CD4-positive, alpha-beta T cell (primary cell): ENCODE results near the gene COL9A1. TPM values are rescaled to one million over a fixed set of nuclear protein-coding genes. Genes with fewer than 3 reads are reported as not detected.

Source experiments
- ATAC-seq: fragments of 200-7000 bp; cut with Tn5 transposase; one replicate; pipeline ENCODE4 v1.10.0; 2022; ENCODE audit warnings: mild to moderate bottlenecking; ENCODE audit not compliant: poor library complexity
- CTCF ChIA-PET: fragments of 350-600 bp; sonication (Branson Sonifier 250); formaldehyde crosslinking; loops from one replicate; lab custom pipeline; 2021; ENCODE audit warnings: antibody characterized with exemption, inconsistent platforms; lab: Charles Lee
- POLR2A ChIA-PET: fragments of 350-600 bp; sonication (Branson Sonifier 250); formaldehyde crosslinking; loops from one replicate; lab custom pipeline; 2021; ENCODE audit warnings: antibody characterized with exemption, inconsistent platforms; lab: Charles Lee
- DNase-seq, 14 experiments: peaks; one replicate each; pipeline ENCODE4 v3.0.0-alpha.2; 2013 to 2020; ENCODE audit warnings: mixed read lengths in 2 of 14
- H3K27ac ChIP-seq, 2 donors: one replicate each; pipeline versions ENCODE4 v1.5.1 to v1.7.0; 2013; ENCODE audit warnings: low read length in 2 of 2, low read depth in 1 of 2, mild to moderate bottlenecking in 1 of 2
- H3K27me3 ChIP-seq, 2 experiments: 1 replicate in 1 of 2; 2 replicates in 1 of 2; pipeline versions ENCODE4 v1.6.1 to v1.7.0; 2013; ENCODE audit warnings: low read length in 2 of 2, control low read depth in 1 of 2, mild to moderate bottlenecking in 1 of 2, moderate library complexity in 1 of 2; ENCODE audit not compliant: insufficient read depth in 2 of 2, control insufficient read depth in 1 of 2
- H3K36me3 ChIP-seq: one replicate; pipeline ENCODE4 v1.6.1; 2013; ENCODE audit warnings: low read length, control low read depth; ENCODE audit not compliant: insufficient read depth
- H3K4me1 ChIP-seq: one replicate; pipeline ENCODE4 v1.6.1; 2013; ENCODE audit warnings: low read length, control low read depth; ENCODE audit not compliant: insufficient read depth
- H3K4me3 ChIP-seq: one replicate; pipeline ENCODE4 v1.5.1; 2013; ENCODE audit warnings: mild to moderate bottlenecking, low read length, moderate library complexity
- H3K9me3 ChIP-seq, 2 experiments: 1 replicate in 1 of 2; 2 replicates in 1 of 2; pipeline versions ENCODE4 v1.6.1 to v1.7.0; 2013; ENCODE audit warnings: low read length in 2 of 2, mild to moderate bottlenecking in 2 of 2, control low read depth in 1 of 2, moderate library complexity in 1 of 2; ENCODE audit not compliant: control insufficient read depth in 1 of 2, insufficient read depth in 1 of 2
- H3K27ac Mint-ChIP-seq: one replicate; pipeline ENCODE4 v1.8.0; 2020; ENCODE audit warnings: mixed read lengths
- H3K27me3 Mint-ChIP-seq: one replicate; pipeline ENCODE4 v1.8.0; 2021; ENCODE audit warnings: mixed read lengths
- H3K36me3 Mint-ChIP-seq: one replicate; pipeline ENCODE4 v1.8.0; 2021; ENCODE audit warnings: low read depth, mixed read lengths
- H3K4me1 Mint-ChIP-seq: one replicate; pipeline ENCODE4 v1.8.0; 2021; ENCODE audit warnings: low read depth, mixed read lengths
- H3K4me3 Mint-ChIP-seq: one replicate; pipeline ENCODE4 v1.8.0; 2020; ENCODE audit warnings: mild to moderate bottlenecking, mixed read lengths
- H3K9me3 Mint-ChIP-seq: one replicate; pipeline ENCODE4 v1.8.0; 2020; ENCODE audit warnings: mixed read lengths
- intact Hi-C, 2 experiments: fragments of 100-400 bp; cut with DNase I in 1 of 2; cut with micrococcal nuclease in 1 of 2; formaldehyde crosslinking; loops; one replicate each; pipeline versions ENCODE4 v1.15.1 to v1.9.0; 2023 to 2025; cut with DNase I, micrococcal nuclease
- total RNA-seq, 174 experiments: library from RNA in 2 of 174; stranded (reverse) in 2 of 174; gene quantifications; one replicate each; pipeline ENCODE4 v1.2.3 and lab custom pipeline; 2021 to 2026
- TF ChIP-seq, protein P1 (sequence below): fragments of 200-600 bp; IDR thresholded peaks from one replicate; pipeline ENCODE4 v1.8.0; 2022; ENCODE audit warnings: antibody characterized with exemption, mild to moderate bottlenecking

The COL9A1 gene
- total RNA-seq, 2 experiments from 2014 or later = not detected

GRCh38 chr6:70258483-70258882 is 44.4 kb downstream of the COL9A1 start:
- ChIA-PET POLR2A (no interaction called here), CTCF (no interaction called here)
- no peak overlapping the region for H3K4me3 Mint-ChIP-seq

DNA sequence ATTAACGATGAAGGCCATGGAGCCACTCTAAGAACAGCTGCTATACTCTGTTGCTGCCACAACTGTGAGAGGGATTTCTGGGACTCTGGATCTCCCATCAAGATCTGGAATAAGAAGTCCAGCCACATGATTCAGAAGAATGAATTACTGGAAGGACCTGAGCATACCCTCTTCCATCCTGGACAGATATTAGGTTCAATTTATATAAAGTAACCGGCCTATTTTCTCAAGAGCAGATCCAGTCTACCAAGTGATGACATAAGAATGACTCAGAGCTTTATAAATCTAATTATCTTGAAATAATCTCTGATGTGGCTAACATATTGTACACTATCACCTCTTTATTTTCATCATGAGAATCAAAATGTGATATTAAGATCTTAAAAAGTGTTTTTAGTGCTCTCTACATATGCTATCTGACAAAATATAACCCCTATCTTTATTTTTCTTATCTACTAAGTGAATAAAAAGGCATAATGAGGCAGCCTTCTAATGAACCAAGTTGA is 45.1 kb downstream of the COL9A1 start:
- Mint-ChIP-seq H3K9me3 (no peaks in the 10 kb centered on the region), H3K27ac (no peak overlapping the region), H3K4me3 (no peak overlapping the region), H3K27me3 (peaks cover 14% of the 10 kb centered on the region), H3K36me3 (no peaks in the 10 kb centered on the region), H3K4me1 (no peaks in the 10 kb centered on the region)
- Histone ChIP-seq H3K9me3 (no peaks in the 10 kb centered on the region), H3K4me3 (no peak overlapping the region), H3K27me3 (peaks cover 0 to 5% of the 10 kb centered on the region in 2 experiments), H3K27ac (no peak overlapping the region), H3K36me3 (no peaks in the 10 kb centered on the region), H3K4me1 (no peaks in the 10 kb centered on the region)
- ATAC-seq = no peak
- ChIA-PET CTCF (no interaction called here), POLR2A (no interaction called here)
- DNase-seq = no peak
- TF ChIP-seq, protein P1, sequence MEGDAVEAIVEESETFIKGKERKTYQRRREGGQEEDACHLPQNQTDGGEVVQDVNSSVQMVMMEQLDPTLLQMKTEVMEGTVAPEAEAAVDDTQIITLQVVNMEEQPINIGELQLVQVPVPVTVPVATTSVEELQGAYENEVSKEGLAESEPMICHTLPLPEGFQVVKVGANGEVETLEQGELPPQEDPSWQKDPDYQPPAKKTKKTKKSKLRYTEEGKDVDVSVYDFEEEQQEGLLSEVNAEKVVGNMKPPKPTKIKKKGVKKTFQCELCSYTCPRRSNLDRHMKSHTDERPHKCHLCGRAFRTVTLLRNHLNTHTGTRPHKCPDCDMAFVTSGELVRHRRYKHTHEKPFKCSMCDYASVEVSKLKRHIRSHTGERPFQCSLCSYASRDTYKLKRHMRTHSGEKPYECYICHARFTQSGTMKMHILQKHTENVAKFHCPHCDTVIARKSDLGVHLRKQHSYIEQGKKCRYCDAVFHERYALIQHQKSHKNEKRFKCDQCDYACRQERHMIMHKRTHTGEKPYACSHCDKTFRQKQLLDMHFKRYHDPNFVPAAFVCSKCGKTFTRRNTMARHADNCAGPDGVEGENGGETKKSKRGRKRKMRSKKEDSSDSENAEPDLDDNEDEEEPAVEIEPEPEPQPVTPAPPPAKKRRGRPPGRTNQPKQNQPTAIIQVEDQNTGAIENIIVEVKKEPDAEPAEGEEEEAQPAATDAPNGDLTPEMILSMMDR = no peak
- intact Hi-C loops = no loop called here

More at GRCh38 chr6:70258483-70258882, 44.4 kb downstream of the COL9A1 start:
- Histone ChIP-seq H3K4me3 (no peak overlapping the region), H3K27me3 (peaks cover 0 to 5% of the 10 kb centered on the region in 2 experiments), H3K9me3 (no peaks in the 10 kb centered on the region), H3K4me1 (no peaks in the 10 kb centered on the region), H3K27ac (no peak overlapping the region), H3K36me3 (no peaks in the 10 kb centered on the region)
- TF ChIP-seq, protein P1 = no peak
- ATAC-seq = no peak
- Mint-ChIP-seq H3K27me3 (peaks cover 11% of the 10 kb centered on the region), H3K9me3 (no peaks in the 10 kb centered on the region), H3K27ac (no peak overlapping the region), H3K4me1 (no peaks in the 10 kb centered on the region), H3K36me3 (no peaks in the 10 kb centered on the region)
- no peak for DNase-seq
- intact Hi-C loops = no loop called here

GRCh38 chr6:70254784-70255183 is 48.1 kb downstream of the COL9A1 start:
- no peaks in the 10 kb centered on the region for H3K36me3 ChIP-seq
- peaks cover 14% of the 10 kb centered on the region for H3K27me3 Mint-ChIP-seq
- intact Hi-C loops = no loop called here
- no peak overlapping the region for H3K27ac Mint-ChIP-seq
- H3K9me3 Mint-ChIP-seq = no peaks in the 10 kb centered on the region
- H3K4me3 Mint-ChIP-seq = no peak overlapping the region
- H3K4me3 ChIP-seq = no peak overlapping the region
- H3K27ac ChIP-seq = no peak overlapping the region
- ChIA-PET POLR2A (no interaction called here), CTCF (no interaction called here)
- no peaks in the 10 kb centered on the region for H3K36me3 Mint-ChIP-seq
- ATAC-seq = no peak
- DNase-seq = no peak
- no peaks in the 10 kb centered on the region for H3K4me1 ChIP-seq
- peaks cover 0 to 5% of the 10 kb centered on the region in 2 experiments for H3K27me3 ChIP-seq
- H3K9me3 ChIP-seq = no peaks in the 10 kb centered on the region
- TF ChIP-seq, protein P1 = no peak
- H3K4me1 Mint-ChIP-seq = no peaks in the 10 kb centered on the region
